ENCODE data around the gene SMIM17. TPM values are rescaled to one million over a fixed set of nuclear protein-coding genes. Genes with fewer than 3 reads are reported as not detected.
A peak's percentile ranks its signal among the peaks of the same experiment; 100 is the strongest.

SMIM17 gene
- total and polyA plus RNA-seq, 4 donors: 0.28 TPM; not detected in 3

- TF ChIP-seq HNF4G (IDR thresholded peaks at IDR 0.05): no peak
- TF ChIP-seq, protein P1, sequence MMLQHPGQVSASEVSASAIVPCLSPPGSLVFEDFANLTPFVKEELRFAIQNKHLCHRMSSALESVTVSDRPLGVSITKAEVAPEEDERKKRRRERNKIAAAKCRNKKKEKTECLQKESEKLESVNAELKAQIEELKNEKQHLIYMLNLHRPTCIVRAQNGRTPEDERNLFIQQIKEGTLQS (IDR thresholded peaks at IDR 0.05): no peak
- TF ChIP-seq SP1 (IDR thresholded peaks at IDR 0.05): no peak
- TF ChIP-seq, protein P2, sequence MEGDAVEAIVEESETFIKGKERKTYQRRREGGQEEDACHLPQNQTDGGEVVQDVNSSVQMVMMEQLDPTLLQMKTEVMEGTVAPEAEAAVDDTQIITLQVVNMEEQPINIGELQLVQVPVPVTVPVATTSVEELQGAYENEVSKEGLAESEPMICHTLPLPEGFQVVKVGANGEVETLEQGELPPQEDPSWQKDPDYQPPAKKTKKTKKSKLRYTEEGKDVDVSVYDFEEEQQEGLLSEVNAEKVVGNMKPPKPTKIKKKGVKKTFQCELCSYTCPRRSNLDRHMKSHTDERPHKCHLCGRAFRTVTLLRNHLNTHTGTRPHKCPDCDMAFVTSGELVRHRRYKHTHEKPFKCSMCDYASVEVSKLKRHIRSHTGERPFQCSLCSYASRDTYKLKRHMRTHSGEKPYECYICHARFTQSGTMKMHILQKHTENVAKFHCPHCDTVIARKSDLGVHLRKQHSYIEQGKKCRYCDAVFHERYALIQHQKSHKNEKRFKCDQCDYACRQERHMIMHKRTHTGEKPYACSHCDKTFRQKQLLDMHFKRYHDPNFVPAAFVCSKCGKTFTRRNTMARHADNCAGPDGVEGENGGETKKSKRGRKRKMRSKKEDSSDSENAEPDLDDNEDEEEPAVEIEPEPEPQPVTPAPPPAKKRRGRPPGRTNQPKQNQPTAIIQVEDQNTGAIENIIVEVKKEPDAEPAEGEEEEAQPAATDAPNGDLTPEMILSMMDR (IDR thresholded peaks at IDR 0.05; ENCODE audit: low read depth, low read length, missing input control): no peak
- no peak for TF ChIP-seq RXRA (IDR thresholded peaks at IDR 0.05)
- TF ChIP-seq TAF1 (conservative IDR thresholded peaks at IDR 0.05): no peak
- no peak for TF ChIP-seq NR2F2 (IDR thresholded peaks at IDR 0.05)
- no peak for TF ChIP-seq MAX (IDR thresholded peaks at IDR 0.05)
- TF ChIP-seq FOXA1 (IDR thresholded peaks at IDR 0.05): no peak
- no peak for TF ChIP-seq YY1 (IDR thresholded peaks at IDR 0.05)
- TF ChIP-seq GABPA (IDR thresholded peaks at IDR 0.05 in 1 of 2, conservative IDR thresholded peaks at IDR 0.05 in 1 of 2): no peak
- TF ChIP-seq ZBTB33 (IDR thresholded peaks at IDR 0.05): no peak
- no peak for TF ChIP-seq RAD21 (IDR thresholded peaks at IDR 0.05)
- TF ChIP-seq EGR1 (IDR thresholded peaks at IDR 0.05; ENCODE audit: low read depth in 2 of 2): no peak
- TF ChIP-seq FOXA2 (IDR thresholded peaks at IDR 0.05): no peak
- TF ChIP-seq, protein P3, sequence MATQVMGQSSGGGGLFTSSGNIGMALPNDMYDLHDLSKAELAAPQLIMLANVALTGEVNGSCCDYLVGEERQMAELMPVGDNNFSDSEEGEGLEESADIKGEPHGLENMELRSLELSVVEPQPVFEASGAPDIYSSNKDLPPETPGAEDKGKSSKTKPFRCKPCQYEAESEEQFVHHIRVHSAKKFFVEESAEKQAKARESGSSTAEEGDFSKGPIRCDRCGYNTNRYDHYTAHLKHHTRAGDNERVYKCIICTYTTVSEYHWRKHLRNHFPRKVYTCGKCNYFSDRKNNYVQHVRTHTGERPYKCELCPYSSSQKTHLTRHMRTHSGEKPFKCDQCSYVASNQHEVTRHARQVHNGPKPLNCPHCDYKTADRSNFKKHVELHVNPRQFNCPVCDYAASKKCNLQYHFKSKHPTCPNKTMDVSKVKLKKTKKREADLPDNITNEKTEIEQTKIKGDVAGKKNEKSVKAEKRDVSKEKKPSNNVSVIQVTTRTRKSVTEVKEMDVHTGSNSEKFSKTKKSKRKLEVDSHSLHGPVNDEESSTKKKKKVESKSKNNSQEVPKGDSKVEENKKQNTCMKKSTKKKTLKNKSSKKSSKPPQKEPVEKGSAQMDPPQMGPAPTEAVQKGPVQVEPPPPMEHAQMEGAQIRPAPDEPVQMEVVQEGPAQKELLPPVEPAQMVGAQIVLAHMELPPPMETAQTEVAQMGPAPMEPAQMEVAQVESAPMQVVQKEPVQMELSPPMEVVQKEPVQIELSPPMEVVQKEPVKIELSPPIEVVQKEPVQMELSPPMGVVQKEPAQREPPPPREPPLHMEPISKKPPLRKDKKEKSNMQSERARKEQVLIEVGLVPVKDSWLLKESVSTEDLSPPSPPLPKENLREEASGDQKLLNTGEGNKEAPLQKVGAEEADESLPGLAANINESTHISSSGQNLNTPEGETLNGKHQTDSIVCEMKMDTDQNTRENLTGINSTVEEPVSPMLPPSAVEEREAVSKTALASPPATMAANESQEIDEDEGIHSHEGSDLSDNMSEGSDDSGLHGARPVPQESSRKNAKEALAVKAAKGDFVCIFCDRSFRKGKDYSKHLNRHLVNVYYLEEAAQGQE (IDR thresholded peaks at IDR 0.05): no peak
- Histone ChIP-seq H3K9ac (ENCODE audit: low read depth in 1 of 2, low read length in 2 of 2) (no peak overlapping the region), H3K4me1 (ENCODE audit: control insufficient read depth in 4 of 4, insufficient read depth in 4 of 4, low read length in 3 of 4) (peaks cover 0 to 11% (median 3%) of the 10 kb centered on the region in 4 donors), H3K36me3 (ENCODE audit: control insufficient read depth in 4 of 4, insufficient read depth in 3 of 4, low read depth in 1 of 4, low read length in 3 of 4) (no peaks in the 10 kb centered on the region), H3K4me3 (ENCODE audit: low read depth in 1 of 3, low read length in 3 of 3) (peak overlapping the region; percentile 56 to 70 (median 64)), H3K27me3 (ENCODE audit: control insufficient read depth in 4 of 4, insufficient read depth in 4 of 4, low read length in 3 of 4) (no peaks in the 10 kb centered on the region), H3K27ac (ENCODE audit: low read depth in 1 of 2, low read length in 2 of 2) (no peak overlapping the region), H3K9me3 (ENCODE audit: control insufficient read depth in 4 of 4, low read length in 3 of 4) (peaks cover 5 to 17% (median 12%) of the 10 kb centered on the region in 4 donors)
- no peak for DNase-seq (ENCODE audit: low spot score)
- 44% methylated on average over 35 of the region's 35 CpGs for WGBS
Observed at GRCh38 chr19:56670961-56671612, 28.1 kb downstream of the SMIM17 start.

Measured in liver (tissue), 9 donors.